Fibroblast of peridontal ligament (primary cell): ENCODE measurements around the gene RSPO3.

ENCODE experiments used
- DNase-seq: peaks from one replicate; pipeline ENCODE4 v3.0.0-alpha.2; 2010; ENCODE audit errors: extremely low read depth

RSPO3 gene

GRCh38 chr6:127162836-127163235, 44.4 kb downstream of the RSPO3 start:
- DNase-seq = peak; percentile 47

GRCh38 chr6:127164036-127164435, 45.6 kb downstream of the RSPO3 start:
- DNase-seq = no peak

GRCh38 chr6:127164565-127164964, 46.1 kb downstream of the RSPO3 start:
- DNase-seq = no peak

- DNase-seq = no peak
Measured at GRCh38 chr6:127173156-127173940, 54.9 kb downstream of the RSPO3 start.

- DNase-seq = no peak
Measured at GRCh38 chr6:127176146-127176545, 57.7 kb downstream of the RSPO3 start.

- peak; percentile 98 for DNase-seq
Measured at GRCh38 chr6:127177030-127177922, 58.8 kb downstream of the RSPO3 start.

GRCh38 chr6:127177923-127178231, 59.4 kb downstream of the RSPO3 start:
- DNase-seq = no peak

- DNase-seq = no peak
Measured at GRCh38 chr6:127178746-127179145, 60.3 kb downstream of the RSPO3 start.

GRCh38 chr6:127180426-127180825, 62.0 kb downstream of the RSPO3 start:
- no peak for DNase-seq

- DNase-seq = peak; percentile 90
Measured at GRCh38 chr6:127182501-127182900, 64.0 kb downstream of the RSPO3 start.

GRCh38 chr6:127185437-127185995, 67.0 kb downstream of the RSPO3 start:
- DNase-seq = peak; percentile 53

- DNase-seq = no peak
Measured at GRCh38 chr6:127186889-127187288, 68.4 kb downstream of the RSPO3 start.

GRCh38 chr6:127188744-127189143, 70.3 kb downstream of the RSPO3 start:
- DNase-seq = no peak

GRCh38 chr6:127190552-127190951, 72.1 kb downstream of the RSPO3 start:
- DNase-seq = peak; percentile 81

- peak; percentile 80 for DNase-seq
Measured at GRCh38 chr6:127191716-127192115, 73.2 kb downstream of the RSPO3 start.

GRCh38 chr6:127192911-127193541, 74.6 kb downstream of the RSPO3 start:
- peak; percentile 92 for DNase-seq

GRCh38 chr6:127195833-127196232, 77.4 kb downstream of the RSPO3 start:
- no peak for DNase-seq

- DNase-seq = peak; percentile 81
Measured at GRCh38 chr6:127198549-127198948, 80.1 kb downstream of the RSPO3 start.

- peak; percentile 72 for DNase-seq
Measured at GRCh38 chr6:127199470-127199869, 81.0 kb downstream of the RSPO3 start.

GRCh38 chr6:127200114-127200513, 81.6 kb downstream of the RSPO3 start:
- no peak for DNase-seq

GRCh38 chr6:127201321-127201720, 82.8 kb downstream of the RSPO3 start:
- DNase-seq = peak; percentile 63

GRCh38 chr6:127202676-127203075, 84.2 kb downstream of the RSPO3 start:
- DNase-seq = peak; percentile 52
